GM21526 (cell line): ENCODE data around the gene ZP1.

ENCODE experiments used
- ATAC-seq: cut with Tn5 transposase; IDR thresholded peaks from one replicate; pipeline ENCODE4 v1.9.1; 2021; ENCODE audit warnings: moderate library complexity; ENCODE audit not compliant: unreplicated experiment, low FRiP score

The ZP1 gene

DNA sequence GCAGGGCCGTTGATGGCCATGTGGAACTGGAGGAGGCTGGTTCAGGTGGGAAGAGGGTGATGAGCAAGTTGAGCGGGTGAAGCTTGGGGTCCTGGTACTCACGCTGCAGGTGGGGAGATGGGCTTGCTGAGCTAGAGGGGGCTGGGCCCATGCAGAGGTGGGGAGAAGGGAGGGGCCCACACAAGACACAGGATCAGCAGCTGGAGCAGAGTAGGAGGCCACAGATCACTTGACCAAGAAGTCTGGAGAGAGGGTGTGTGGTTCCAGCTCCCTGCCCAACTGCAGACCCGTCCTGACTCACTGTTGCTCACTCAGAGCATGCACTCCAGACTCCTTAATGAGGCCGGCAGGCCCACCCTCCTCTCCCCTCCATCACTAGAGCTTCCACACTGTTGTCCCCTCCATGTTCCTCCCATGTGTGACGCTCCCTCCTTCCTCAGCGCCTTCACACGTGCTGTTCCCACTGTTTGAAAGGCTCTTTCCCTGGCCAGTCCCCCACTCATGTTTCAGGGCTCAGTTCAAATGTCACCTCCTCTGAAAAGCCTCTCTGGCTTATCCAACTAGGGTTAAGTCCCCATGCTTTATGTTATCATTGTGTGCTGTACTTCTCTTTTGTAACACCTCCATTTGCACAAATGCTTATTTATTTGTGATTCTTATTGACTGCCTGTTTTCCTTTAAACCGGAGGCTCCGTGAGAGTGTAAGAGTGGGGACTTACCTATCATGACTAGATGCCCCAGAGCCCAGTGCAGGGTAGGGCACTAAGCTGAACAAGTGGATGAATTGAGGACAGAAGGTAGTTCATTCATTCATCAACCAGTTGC lies 23.1 kb upstream of the ZP1 start:
- no peak for ATAC-seq

DNA sequence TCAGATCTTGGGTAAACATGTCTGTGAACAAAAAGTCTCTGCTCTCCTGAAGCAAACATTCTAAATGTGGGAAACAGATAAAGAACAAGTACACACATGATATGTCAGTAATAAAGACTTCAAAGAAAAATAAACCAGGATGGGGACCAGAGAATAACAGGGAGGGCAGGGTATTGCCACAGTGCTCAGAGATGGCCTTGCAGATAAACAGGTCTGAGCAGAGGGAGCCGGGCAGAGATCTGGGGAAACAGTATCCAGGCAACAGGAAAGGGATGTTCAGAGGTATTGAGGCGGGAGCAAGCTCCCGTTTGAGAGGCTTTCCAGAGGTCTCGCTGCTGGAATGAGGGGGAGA lies 22.5 kb upstream of the ZP1 start:
- ATAC-seq = no peak

DNA sequence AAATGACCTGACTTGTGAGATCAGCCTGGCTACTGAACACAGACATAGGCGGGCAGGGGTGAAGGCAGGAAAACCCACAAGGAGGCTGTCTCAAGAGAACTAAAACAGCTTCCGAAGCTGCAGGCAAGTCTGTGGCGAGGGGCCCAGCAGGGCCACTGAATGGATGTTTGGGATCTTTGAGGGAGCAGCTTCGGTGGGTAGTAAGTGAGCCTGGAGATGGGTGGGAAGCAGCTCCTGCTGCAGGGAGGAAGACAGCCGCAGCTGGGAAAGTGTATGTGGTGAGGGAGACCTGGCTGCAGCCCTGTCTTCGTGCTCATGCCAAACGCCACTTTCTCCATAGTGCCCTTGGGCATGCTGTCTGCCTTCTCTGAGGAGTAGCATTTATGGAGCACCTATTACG lies 22.0 kb upstream of the ZP1 start:
- no peak for ATAC-seq

DNA sequence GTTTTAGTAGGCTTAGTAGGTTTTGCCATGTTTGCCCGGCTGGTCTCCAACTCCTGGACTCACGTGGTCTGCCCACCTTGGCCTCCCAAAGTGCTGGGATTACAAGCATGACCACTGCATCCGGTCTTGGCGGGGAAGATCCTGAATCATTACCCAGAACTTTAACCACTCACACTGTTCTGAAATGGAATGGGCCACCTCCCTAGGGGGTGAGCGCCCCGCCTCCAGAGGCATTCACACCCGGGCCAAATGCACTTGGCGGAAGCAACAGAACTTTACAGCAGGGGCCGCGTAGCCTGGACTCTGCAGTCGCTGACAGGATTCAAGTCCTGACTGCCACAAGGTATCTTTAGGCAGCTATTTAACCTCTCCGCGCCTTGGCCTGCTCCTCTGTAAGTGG lies 20.1 kb upstream of the ZP1 start:
- no peak for ATAC-seq

DNA sequence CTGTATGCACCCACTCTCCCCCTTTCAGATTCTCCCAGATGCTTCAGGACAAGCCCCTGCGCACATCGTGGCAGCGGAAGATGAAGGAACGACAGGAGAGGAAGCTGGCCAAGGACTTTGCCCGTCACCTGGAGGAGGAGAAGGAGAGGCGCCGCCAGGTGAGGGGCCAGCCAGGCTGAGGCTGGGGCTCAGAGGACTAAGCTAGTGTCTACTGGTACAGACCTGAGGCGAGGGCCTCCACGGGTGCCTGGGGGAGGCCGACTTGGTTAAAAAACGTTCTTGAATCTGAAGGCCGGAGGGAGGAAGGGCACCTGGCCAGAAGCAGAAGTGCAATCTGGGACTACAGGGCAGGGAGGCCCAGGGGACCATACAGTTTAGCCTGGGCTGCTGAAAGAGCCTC lies 19.4 kb upstream of the ZP1 start:
- no peak for ATAC-seq

DNA sequence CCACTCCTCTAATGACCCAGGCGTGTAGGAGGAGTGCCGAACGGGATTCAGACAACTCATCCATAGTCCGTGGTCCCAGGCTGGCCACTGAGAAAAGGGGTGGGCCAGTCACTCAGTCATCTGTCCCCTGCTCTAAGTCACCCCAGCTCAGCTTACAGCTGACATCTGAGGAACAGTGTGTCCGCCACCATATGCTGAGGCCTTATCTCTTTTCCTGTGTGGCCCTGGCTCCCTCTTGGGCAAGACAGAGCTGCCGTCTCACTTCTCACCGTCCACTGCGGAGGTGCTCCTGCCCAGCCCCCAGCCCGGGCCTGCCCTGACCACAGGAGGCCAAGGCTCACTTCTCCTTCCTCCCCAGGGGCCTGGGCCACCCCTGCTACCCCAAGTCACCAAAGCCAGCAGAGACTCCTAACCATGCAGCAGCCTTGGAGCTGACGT lies 18.6 kb upstream of the ZP1 start:
- ATAC-seq = no peak

DNA sequence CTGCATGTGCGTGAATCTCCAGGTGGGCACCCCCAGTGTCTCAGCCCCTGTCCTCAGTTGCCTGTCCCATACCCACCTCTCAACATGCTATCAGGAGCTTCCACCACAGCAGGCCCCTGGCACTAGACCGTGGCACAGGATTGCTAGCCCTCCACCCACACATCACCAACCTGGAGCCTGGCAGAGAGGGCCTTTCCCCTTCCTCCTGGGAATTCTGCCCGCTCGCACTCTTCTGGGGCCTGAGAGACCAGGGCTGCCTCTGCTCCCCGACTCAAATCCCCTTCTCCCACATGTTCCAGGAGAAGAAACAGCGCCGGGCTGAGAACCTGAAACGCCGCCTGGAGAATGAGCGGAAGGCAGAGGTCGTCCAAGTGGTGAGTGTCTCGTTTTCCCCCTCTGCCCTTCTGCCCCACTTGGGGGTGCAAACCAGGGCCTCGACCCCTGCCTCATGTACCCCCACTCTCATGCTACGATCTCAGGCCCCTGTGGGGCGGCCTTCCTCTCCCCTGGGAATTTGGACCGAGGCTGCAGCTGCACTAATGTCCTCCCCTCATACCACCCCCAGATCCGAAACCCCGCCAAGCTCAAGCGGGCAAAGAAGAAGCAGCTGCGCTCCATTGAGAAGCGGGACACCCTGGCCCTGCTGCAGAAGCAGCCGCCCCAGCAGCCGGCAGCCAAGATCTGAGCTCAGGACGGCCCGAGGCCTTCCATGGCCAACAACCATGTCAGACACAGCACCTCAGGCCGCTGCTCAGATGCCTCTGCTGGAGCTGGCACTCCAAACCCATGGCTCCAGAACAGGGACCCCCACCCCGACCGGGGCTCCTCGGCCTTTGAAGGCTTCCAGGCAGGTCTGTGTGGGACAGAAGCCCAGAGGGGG lies 17.5 kb upstream of the ZP1 start:
- ATAC-seq = no peak

DNA sequence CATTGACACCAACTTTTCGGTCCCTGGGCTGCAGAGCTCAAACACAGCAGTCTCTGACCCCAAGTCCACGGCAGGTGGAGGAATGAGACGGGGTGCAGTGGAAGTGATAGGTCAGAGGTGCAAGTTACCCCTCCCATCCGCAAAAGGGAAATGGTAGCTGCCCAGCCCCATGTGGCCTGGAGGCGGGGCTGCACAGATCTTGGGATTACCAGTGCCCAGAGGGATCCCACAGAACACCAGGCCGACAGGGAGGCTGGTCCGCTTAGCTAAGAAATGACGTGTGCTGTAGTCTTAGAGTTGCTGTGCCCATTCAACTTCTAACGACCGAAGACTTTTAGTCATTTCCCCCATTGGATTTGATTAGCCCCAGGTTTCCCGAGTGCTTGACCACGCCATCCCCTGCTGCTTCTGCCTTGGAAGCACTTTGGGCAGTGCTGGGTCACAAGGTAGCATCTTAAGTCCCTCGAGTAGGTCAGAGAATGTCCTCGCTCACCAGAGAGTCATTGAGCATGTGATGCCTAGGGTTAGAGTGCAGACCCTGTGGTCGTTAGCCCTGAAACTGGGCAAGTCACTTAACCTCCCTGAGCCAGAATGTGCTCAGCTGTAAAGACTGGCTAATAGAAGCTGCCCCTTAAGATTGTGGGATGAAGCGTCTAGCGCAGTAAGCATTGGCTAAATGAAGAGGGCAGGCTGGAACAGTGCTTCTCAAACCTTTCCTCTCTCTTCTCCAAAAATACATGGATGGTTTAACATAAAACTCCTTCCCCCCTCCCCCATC lies 15.8 kb upstream of the ZP1 start:
- ATAC-seq = no peak

DNA sequence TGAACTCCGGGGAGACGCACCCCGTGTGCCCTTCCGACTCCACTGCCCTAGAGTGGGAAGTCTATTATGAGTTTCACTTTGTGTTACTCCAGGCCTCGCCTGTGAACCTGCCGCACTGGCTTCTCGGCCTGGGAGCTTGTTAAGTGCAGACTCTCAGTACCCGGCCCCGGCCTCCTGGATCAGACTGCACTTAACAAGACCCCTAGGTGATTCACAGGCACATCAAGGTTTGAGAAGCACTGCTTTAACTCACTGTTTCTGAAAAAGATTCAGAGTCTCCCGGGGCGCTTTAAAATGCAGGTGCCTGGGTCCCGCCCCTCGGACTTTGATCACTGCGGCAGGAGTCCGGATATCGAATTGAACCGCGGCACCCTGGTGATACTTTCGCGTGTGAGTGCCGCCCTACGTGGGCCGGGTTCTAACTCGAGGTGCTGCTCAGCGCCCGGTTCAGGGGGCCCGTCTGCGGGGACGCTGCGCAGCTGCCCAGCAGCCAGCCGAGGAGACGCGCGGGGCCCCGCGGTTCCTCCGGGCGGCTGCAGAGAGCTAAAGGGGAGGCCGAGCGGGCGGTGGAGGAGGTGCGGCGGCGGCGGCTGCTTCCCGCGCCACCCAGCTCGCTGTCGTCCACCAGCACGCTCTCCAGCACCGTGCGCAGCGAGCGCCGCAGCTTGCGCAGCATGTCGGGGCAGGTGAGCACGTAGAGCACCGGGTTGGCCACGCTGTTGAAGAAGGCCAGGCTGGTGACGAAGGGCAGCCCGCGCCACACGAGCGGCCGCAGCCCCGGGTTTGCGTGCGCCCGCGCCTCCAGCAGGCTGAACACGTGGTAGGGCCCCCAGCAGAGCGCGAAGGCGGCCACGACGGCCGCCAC lies 15.0 kb upstream of the ZP1 start:
- ATAC-seq = no peak

DNA sequence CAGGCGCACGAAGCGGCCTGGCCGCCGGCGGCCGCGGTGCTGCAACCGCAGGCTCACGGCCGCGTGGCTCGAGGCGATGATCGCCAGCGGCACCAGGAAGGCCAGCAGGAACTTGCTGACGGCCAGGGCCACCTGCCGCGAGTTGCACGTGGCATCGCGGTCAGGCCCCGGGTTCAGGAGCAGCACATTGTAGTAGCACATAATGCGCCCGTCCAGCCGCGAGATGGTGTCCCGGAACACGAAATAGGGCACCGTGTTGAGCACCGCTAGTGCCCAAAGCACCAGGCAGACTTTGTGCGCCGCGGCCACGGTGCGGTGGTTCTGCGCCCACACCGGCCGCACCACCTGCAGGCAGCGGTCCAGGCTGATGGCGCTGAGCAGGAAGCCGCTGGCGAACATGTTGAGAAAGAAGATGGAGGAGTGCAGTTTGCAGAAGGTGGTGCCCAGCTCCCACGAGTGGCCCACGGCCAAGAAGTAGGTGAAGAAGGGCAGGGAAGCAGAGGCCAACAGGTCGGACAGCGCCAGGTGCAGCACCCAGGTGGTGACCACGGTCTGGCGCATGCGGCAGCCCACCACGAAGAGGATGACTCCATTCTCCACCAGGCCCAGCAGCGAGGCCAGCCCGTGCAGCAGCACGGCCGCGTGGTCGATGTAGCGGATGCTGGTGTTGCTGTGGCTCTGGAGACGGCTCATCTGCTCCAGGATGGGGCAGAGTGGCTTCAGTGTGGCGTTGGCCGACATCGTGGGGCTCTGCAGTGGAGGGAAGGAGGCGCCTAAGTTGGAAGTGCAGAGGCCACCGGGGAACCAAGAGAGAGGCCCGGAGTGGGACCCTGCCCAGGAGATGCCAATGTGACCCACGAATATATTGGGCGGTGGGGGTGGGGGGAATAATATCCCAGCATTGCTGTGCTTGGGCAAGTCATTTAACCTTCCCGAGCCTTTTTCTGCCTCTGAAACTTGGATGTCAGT lies 14.1 kb upstream of the ZP1 start:
- ATAC-seq = no peak

DNA sequence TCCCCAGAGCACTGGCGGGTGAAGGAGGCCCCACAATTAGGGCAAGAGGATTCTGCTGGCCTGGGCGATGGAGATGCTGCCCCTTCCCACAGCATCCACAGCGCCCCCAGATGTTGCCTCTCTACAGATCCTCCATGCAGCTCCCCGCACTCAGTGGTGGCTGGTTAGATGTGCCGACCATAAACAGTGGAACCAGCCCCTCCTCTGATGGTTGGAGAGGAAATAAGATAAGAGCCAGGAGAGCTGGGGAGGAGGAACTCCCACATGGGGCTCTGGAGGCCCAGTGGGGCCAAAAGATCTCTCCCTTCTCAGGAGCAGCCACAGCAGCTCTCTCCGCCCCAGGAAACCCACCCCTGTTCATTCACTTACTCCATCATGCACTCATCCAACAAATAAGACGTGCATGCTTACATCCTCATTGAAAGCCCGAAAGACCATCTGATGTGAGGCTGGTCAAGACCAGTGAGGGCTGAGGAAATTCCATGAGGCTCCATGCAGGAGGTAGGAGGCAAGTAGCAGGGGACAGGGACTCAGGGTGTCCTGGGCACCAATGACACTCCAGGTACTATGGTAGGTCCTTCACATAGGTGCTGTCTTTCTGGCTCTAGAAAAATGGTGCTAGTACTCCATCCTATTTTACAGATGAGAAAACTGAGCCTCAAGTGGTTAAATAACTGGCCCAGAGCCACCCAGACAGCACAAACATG lies 13.0 kb upstream of the ZP1 start:
- ATAC-seq = no peak

DNA sequence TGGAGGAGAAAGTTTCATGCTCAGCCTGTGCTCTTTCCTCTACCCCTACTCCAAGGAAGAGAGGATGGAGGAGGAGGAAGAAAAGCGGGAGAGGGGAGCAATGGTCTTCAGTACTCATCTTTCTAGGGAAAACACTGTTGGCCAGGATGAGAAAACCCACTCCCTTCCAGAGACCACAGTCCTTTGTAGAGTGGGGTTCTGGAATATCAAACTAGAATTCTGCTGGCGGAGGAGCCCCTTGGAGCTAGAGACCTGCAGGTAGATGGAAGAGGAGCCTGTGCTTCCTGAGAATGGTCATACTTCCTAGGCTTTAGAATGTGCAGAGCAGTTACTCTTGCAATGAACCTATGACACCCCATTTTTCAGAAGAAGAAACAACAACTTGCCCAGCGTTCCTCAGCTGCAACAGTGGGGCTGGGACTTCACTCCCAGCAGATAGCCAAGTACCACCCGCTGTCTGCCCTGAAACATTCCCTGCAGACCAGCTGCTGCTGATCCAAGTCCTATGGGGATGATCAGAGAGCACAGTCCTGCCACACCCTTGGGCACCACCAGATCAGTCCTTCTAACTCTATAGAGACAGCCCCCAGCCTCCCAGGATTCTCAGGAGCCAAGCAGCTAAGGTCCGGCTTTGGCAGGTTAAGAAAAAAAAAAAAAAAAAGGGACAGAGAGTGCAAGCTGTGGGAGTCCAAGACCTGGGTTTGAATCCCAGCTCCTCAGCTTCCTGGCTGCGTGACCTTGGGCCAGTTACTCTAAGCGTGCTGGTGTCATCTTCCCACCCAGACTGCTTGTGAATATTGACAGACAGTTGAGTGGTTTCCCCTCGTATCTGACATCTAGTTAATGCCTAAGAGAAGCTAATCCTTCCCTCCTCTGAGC lies 12.3 kb upstream of the ZP1 start:
- no peak for ATAC-seq

DNA sequence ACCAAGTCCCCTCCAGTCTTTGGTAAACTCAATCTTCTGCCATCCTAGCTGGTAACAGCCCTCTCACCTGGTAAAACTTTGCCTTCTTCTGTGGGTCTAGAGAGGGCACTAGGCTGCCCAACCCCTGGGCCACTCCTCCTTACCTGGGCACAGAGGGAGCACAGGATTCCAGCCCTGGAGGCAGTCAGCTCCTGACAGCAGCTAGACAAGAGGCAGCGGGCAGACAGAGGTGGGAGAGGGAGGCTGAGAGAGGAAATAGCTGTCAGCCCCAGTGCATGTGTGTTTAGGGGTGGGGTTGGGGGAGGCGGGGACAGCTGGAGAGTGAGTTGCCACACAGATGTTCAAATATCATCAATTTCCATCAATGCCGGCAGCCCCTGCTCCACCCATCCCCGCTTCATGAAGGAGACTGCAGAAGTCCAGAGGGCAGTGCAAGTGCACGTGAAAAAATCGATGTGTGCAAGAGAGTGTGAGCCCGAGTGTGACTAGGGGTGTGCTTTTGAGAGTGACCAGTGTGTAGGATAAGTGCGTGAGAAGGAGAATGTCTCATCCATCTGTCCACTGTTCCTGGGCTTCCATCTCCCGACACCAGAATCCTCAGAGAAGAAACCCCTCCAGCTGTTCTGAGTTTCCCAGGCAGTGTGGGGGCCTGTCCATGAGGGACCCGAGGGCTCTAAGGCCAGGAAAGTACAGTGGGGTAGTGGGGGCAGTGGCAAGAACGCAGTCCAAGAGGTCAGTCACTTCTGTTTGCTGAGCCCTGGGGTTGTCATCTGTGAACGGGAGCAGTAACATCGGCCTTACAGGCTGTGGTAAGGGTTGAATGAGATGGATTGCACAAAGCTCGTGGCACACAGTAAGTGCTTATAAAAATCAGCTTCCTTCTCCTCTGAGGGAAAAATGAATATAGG lies 11.4 kb upstream of the ZP1 start, which contains the start of gene PTGDR2:
Gene PTGDR2, minus strand, starts transcription at position 225 of the 908 bp plus-strand sequence. CDS start 2,228 bp downstream, outside the sequence.
- no peak for ATAC-seq

DNA sequence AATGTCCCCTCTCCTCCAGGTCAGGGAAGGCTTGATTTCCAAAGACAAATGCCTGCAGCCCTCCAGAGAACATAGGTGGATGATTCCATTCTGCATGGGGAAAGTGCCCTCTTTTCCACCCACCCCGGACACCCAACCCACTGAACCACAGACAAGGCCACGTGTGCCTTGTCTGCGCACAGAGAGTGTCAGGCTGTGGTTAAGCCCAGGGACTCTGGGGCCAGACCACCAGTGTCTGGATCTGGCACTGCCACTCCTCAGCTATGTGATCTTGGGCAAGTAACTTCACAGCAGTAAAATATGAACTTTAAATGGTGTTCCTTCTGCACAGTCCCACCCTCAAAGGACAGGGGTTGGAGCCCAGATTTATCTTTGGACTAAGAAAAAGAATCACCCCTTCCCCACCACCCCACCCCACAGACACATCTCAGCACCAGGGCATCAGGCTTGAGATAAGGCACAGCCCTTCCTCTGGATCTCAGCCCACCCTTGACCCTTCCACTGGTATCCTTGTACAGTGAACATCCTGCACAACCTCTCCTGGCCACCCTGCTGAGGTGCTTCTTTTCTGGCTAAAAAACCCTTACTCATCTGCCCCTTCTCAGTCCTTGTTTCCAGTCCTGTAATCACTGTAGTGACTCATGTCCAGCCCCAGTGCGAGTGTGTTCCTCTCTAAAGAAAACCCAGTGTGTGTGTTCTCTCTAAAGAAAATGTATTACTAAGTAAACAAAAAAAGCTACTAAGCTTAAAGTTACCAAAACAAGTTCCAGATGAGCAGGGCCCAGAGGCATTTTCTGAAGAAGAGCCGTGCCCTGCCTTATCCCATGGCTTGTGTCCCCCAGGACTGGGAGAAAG lies 9.7 kb upstream of the ZP1 start:
- no peak for ATAC-seq

DNA sequence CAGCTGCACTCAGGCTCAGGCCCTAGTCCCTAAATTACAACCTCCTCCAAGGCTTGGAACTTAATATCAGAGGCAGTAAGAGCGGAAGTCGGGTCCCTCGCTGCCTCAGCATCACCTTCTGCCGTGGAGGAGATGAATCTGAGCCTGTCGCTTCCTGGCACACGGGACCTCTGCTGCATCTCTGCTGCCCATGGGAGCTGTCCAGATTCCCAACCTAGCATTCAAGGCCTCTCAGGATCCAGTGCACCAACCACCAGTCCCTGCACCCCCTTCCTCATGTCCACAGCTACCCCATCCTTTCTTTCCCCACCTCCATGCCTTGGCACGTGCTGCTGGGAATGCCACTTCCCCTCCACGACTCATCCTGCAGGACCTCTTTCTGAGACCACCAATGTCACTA lies 9.1 kb upstream of the ZP1 start:
- no peak for ATAC-seq
